WERI-Rb-1 (cell line): ENCODE results near the gene IBA57.
A peak's percentile ranks its signal among the peaks of the same experiment; 100 is the strongest.

Experiments
- DNase-seq: peaks from one replicate; pipeline ENCODE4 v3.0.0-alpha.2; 2020
- H3K27ac ChIP-seq: fragments of 250-450 bp; sonication (Bioruptor Pico); 2 replicates; pipeline ENCODE4 v1.5.1; 2020; ENCODE audit warnings: mild to moderate bottlenecking, moderate library complexity
- H3K27me3 ChIP-seq: fragments of 250-450 bp; sonication (Bioruptor Pico); 2 replicates; pipeline ENCODE4 v1.5.1; 2021; ENCODE audit warnings: mild to moderate bottlenecking, low read depth, moderate library complexity; ENCODE audit not compliant: insufficient read depth, severe bottlenecking
- H3K36me3 ChIP-seq: fragments of 250-450 bp; sonication (Bioruptor Pico); 2 replicates; pipeline ENCODE4 v1.5.1; 2020; ENCODE audit warnings: mild to moderate bottlenecking, moderate library complexity
- H3K4me3 ChIP-seq: 2 replicates; pipeline ENCODE4 v1.5.1; 2011; ENCODE audit warnings: low read depth, mild to moderate bottlenecking, control low read depth, low read length
- H3K9me3 ChIP-seq: fragments of 250-450 bp; sonication (Bioruptor Pico); 2 replicates; pipeline ENCODE4 v1.5.1; 2021; ENCODE audit warnings: mild to moderate bottlenecking, moderate library complexity; ENCODE audit not compliant: severe bottlenecking
- TF ChIP-seq, protein P1 (sequence below): IDR thresholded peaks from 2 replicates; pipeline ENCODE4 v1.5.1; 2011; ENCODE audit warnings: low read depth, mild to moderate bottlenecking, control low read depth, inconsistent platforms, low read length

IBA57 gene

DNA sequence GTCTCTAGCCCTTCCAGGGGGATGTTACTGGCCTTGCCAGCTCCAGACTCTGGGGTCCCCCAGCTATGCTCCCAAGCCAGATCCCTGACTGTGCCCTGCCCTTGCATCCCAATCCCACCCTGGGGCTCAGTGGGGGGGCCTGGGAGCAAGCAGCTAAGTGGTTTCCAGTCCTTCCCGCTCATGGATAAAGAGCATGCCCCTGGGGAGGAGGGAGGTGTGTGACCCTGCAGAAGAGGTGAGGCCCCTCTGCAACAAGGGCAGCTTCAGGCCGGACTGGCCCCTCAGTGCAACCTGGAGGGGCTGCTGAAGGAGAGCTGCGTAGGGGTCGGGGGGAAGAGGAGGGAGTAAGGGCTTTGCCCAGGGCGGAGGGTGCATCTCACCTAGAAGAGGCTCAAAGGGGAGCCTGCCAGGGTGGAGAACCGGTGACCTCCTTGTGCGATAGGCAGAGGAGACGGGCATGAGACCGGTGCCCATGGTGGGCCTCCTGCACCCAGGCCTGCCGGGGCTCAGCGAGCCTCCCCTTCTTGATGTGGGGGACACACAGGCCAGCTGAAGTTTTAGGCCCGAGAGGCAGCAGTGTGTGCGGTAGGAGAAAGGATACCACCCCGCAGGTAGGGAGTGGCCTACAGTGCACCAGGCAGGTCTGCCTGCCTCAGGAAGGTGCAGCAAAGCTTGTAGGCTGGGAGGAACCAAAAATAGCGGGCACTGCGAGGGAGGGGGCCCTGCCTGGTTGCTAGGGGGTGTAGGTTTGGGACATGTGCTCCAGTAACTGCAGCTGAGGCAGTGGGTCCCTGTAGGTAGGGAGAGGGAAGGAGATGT, 45.3 kb downstream of the IBA57 start:
- Histone ChIP-seq H3K27ac (0 out of 2 replicates have a peak overlapping the region, but pooled peaks have one; percentile 57), H3K36me3 (no peaks in the 10 kb centered on the region), H3K4me3 (no peak overlapping the region), H3K9me3 (no peaks in the 10 kb centered on the region), H3K27me3 (no peaks in the 10 kb centered on the region)
- TF ChIP-seq, protein P1, sequence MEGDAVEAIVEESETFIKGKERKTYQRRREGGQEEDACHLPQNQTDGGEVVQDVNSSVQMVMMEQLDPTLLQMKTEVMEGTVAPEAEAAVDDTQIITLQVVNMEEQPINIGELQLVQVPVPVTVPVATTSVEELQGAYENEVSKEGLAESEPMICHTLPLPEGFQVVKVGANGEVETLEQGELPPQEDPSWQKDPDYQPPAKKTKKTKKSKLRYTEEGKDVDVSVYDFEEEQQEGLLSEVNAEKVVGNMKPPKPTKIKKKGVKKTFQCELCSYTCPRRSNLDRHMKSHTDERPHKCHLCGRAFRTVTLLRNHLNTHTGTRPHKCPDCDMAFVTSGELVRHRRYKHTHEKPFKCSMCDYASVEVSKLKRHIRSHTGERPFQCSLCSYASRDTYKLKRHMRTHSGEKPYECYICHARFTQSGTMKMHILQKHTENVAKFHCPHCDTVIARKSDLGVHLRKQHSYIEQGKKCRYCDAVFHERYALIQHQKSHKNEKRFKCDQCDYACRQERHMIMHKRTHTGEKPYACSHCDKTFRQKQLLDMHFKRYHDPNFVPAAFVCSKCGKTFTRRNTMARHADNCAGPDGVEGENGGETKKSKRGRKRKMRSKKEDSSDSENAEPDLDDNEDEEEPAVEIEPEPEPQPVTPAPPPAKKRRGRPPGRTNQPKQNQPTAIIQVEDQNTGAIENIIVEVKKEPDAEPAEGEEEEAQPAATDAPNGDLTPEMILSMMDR = no peak
- DNase-seq = no peak

DNA sequence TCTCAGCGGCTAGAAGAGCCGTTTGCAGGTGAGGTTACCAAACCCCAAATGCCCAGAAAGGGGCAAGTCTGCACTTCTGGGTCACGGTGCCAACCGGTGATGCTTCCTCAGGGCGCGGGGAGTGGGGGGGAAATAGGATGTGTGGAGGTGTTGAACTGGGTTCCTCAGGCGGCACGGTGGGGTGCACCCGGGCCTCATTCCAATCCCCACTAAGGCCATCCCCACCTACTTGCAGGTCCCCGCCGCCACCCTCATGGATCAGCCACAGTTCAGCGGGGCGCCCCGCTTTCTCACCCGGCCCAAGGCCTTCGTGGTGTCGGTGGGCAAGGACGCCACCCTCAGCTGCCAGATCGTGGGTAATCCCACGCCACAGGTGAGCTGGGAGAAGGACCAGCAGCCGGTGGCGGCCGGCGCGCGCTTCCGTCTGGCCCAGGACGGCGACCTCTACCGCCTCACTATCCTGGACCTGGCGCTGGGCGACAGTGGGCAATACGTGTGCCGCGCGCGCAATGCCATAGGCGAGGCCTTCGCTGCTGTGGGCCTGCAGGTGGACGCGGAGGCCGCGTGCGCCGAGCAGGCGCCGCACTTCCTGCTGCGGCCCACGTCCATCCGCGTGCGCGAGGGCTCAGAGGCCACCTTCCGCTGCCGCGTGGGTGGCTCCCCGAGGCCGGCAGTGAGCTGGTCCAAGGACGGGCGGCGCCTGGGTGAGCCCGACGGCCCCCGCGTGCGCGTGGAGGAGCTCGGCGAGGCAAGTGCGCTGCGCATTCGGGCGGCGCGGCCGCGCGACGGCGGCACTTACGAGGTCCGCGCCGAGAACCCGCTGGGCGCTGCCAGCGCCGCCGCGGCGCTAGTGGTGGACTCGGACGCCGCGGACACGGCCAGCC, 46.2 kb downstream of the IBA57 start:
- Histone ChIP-seq H3K27ac (no peak overlapping the region), H3K9me3 (no peaks in the 10 kb centered on the region), H3K27me3 (no peaks in the 10 kb centered on the region), H3K4me3 (no peak overlapping the region), H3K36me3 (no peaks in the 10 kb centered on the region)
- TF ChIP-seq, protein P1 = no peak
- DNase-seq = no peak

DNA sequence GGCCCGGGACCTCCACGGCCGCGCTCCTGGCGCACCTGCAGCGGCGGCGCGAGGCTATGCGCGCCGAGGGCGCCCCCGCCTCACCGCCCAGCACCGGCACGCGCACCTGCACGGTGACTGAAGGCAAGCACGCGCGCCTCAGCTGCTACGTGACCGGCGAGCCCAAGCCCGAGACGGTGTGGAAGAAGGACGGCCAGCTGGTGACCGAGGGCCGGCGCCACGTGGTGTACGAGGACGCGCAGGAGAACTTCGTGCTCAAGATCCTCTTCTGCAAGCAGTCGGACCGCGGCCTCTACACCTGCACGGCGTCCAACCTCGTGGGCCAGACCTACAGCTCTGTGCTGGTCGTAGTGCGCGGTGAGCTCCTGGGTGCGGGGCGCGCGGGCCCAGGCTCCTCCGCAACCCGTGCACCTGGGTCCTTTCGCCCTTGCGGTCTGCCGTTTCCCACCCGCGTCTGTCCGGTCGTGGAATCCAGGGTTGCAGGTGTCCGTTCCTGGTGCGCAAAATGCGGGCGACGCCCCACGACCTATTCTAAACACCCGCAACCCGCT, 46.9 kb downstream of the IBA57 start:
- H3K9me3 ChIP-seq = no peaks in the 10 kb centered on the region
- H3K27me3 ChIP-seq = no peaks in the 10 kb centered on the region
- H3K27ac ChIP-seq = no peak overlapping the region
- H3K36me3 ChIP-seq = no peaks in the 10 kb centered on the region
- H3K4me3 ChIP-seq = no peak overlapping the region
- TF ChIP-seq, protein P1 = no peak
- DNase-seq = no peak

DNA sequence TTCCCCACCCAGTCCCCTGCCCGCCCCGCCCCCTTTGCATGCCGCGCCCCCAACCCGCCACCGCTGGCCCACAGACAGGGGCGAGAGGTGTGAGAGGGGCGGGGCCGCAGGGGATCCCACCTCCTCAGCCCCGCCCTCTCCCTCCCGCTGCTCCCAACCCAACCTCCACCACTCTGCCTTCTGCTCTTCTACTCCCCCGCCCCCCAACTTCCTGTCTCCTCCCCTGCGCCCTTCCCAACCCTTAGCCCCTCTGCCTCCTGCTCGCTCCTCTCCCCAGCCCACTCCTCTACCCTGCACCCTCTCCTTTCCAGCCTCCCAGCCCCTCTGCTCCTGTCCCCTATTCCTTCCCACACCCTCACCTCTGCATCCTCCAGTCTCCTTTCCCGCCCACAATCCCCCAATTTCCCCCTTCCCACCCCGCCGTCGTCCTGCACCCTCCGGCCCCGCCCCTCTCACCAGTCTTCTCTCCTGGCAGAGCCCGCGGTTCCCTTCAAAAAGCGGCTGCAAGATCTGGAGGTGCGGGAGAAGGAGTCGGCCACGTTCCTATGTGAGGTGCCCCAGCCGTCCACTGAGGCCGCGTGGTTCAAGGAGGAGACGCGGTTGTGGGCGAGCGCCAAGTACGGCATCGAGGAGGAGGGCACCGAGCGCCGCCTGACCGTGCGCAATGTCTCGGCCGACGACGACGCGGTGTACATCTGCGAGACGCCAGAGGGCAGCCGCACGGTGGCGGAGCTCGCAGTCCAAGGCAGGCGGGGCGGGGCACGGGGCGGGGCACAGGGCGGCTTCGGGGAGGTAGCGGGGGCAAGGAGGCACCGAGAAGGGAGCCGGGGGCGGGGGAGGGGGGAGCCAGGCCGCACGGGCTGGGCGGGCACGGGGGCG, 47.6 kb downstream of the IBA57 start:
- Histone ChIP-seq H3K9me3 (no peaks in the 10 kb centered on the region), H3K36me3 (no peaks in the 10 kb centered on the region), H3K27ac (peak overlapping the region; percentile 56; the same call in 1 of the 2 replicates), H3K27me3 (no peaks in the 10 kb centered on the region), H3K4me3 (peak overlapping the region; percentile 38)
- TF ChIP-seq, protein P1 = peak; percentile 61
- DNase-seq = peak; percentile 81
